M059J (cell line): Measurements from ENCODE around the gene PLA2G4F. TPM values are rescaled to one million over a fixed set of nuclear protein-coding genes. Genes with fewer than 3 reads are reported as not detected.
A peak's percentile ranks its signal among the peaks of the same experiment; 100 is the strongest.

ENCODE experiments used
- DNase-seq: peaks from one replicate; pipeline ENCODE4 v3.0.0-alpha.2; 2012; ENCODE audit warnings: low read depth
- total RNA-seq: library from RNA; depleted of rRNA; stranded (reverse); fragments of >200 nt; shearing (Covaris generic); gene quantifications from 2 replicates; pipeline ENCODE4 v1.2.3, GENCODE V29; 2014

Gene PLA2G4F
- total RNA-seq, 1 experiment from 2014 or later, result not detected

DNA sequence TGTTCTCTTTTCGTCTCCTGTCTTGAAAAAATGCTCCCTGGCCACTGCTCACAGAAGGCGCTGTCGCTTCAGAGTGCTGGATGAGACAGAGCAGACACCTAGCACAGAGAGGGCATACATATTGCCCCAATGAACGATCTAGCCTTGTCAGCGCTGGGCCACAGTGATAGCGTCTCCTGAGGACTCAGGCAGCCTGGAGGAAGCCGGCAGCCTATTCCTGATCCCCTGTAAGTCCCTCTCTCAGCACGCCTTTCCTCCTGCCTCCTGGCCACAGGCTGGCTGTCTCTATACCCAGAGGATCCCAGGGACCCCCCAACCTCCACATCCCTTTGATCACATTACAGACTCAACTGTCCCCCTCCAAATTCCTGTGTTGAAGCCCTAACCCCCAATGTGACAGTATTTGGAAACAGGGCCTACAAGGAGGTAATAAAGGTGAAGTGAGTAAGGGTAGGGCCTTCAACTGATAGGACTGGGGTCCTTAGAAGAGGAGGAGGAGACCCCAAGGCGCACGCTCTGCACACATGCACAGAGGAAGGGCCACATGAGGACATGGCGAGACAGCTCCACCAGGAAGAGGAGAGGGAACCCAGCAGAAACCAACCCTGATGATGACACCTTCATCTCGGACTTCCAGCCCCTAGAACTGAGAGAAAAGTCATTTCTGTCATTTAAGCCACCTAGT, 7.5 kb downstream of the PLA2G4F start:
- DNase-seq, result no peak

DNA sequence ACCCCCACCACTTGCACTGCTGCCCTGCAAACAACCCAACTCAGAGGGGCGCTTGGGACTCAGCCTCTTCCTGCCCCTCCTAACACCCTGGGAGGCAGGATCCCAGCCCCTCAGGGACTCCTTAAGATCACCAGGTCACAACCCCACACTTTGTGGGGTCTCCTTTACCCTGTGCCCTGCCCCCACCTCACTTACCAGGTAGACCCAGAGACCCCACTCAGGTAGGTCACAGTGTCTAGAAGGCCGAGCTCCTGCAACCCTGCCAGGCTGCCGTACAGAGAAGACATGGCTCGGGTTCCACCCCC, 9.1 kb downstream of the PLA2G4F start:
- no peak for DNase-seq

GRCh38 chr15:42146551-42147430, 9.6 kb downstream of the PLA2G4F start:
- no peak for DNase-seq

- DNase-seq, result no peak
Measured at GRCh38 chr15:42145546-42146455, 10.6 kb downstream of the PLA2G4F start.

- no peak for DNase-seq
Measured at GRCh38 chr15:42144841-42145375, 11.5 kb downstream of the PLA2G4F start.

DNA sequence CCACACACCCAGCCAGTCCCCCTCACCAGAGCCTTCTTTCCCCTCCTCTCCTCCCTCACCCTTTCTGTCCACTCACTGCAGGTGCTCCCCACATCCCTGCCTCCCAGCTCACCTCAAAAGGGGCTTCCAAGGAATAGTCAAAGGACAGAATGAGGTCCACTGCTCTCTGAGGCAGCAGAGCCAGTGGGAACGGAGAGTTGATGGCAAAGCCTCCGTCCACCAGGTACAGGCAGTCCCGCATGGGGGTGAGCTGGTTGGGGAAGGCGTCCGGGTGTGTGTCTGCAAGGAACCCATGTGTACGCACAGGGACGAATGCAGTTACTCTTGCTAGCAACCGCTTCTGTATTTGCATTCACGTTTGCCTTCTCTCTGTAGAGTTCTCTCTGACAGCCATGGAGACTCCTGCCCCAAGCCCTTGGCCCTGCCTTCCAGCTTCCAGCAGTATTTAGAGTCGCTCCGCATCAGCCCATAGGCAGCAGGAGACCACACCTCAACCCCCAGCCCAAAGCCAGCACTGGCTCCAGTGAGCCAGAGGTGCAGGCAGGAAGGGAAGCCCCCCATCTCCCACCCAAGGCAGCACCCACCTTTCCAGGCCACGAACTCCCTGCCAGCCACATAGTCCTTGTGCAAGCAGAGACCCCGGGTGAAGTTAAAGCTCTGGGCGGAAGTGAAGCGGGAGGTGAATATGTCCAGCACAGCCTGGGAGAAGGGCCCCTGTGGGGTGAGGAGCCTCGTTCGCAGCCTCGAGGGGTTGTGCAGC, 12.4 kb downstream of the PLA2G4F start:
- no peak for DNase-seq

GRCh38 chr15:42143356-42143755, 13.1 kb downstream of the PLA2G4F start:
- DNase-seq, result no peak

GRCh38 chr15:42141795-42142667, 14.4 kb downstream of the PLA2G4F start:
- DNase-seq, result no peak

DNA sequence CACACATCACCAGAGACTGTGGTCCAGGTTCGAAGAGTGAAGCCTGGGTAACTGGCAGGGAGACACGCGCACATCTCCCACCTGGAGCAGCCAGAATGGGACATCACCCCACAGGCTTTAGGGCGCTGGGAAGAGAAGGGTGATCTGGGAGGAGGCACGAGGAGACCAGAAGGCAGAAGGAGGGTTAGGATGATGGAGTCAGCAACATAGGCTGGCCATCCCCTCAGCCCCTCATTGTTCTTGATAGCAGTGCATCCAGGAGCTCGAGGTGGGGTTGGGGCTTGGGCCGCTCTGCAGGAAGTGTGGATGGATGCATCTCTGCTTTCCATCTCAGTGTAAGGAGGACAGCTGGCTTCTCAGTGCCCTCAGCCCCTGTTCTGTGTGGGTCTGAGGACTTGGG, 15.2 kb downstream of the PLA2G4F start:
- no peak for DNase-seq

- no peak for DNase-seq
Measured at GRCh38 chr15:42140383-42141070, 15.9 kb downstream of the PLA2G4F start.

GRCh38 chr15:42139596-42139995, 16.8 kb downstream of the PLA2G4F start:
- DNase-seq, result no peak

DNA sequence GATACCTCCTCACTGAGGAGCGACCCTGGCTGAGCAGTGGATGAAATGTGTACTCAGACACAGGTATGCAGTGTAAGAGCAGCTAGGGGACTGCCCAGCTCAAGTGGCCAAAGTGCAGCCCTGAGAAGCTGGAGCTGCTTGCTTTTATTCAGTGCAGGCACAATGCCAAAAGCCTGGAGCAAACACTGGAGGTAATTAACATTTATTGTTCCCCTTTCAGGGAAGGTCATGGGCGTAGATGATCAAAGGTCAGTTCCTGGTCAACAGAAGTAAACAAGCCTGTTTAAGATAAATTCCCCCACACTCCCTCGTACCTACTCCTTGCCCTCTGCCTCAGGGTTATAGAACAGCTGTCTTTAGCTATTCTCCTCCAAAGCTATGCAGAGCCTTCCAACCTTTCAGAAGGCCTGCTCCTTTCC, 17.5 kb downstream of the PLA2G4F start:
- no peak for DNase-seq

- DNase-seq, result no peak
Measured at GRCh38 chr15:42138411-42138810, 18.0 kb downstream of the PLA2G4F start.

DNA sequence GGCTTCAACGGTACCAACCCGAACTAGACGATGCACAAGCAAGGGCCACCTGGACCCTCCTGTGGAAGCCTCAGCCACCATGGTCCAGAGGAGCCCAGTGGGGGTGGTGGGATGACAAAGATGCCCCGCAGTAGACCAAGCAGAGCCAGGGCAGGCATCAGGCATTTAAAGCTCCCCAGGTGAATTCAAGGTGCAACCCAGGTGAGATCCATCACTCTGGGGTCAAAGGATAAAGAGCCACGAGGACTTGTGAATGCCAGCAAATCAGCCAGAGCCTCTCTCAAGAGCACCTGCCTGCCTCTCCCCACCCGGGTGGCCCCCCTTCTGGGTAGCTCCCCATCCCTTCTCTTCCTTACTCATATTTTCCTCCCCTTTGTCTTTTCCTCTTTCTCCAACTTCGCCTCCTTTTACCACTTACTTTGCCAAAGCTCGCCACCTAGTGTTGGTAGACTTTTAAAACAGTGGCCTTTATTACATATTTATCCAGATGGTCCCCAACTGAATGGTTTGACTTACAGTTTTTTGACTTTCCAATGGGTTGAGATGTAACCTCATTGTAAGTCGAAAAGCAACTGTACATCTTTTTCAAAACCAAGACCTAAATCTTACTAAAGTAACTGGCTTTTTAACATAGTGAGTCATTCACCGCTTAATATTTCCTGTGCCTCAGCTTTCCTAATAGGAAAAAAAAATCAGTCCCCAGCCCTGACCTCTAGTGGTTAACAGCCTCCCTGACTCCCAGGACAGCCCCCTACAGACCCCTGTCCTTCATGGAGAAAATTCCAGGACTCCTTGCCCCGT, 18.8 kb downstream of the PLA2G4F start:
- peak; percentile 64 for DNase-seq

- no peak for DNase-seq
Measured at GRCh38 chr15:42136513-42136912, 19.9 kb downstream of the PLA2G4F start.

GRCh38 chr15:42135351-42135750, 21.1 kb downstream of the PLA2G4F start:
- no peak for DNase-seq

GRCh38 chr15:42134617-42135245, 21.7 kb downstream of the PLA2G4F start:
- no peak for DNase-seq

GRCh38 chr15:42133886-42134502, 22.4 kb downstream of the PLA2G4F start:
- peak; percentile 36 for DNase-seq
